AG20443 (cell line): ENCODE measurements around the gene SYCE3.
A peak's percentile ranks its signal among the peaks of the same experiment; 100 is the strongest.
"Not testable (repeated sequence)": the region's sequence is repeated elsewhere in the genome, so short reads cannot be mapped to it uniquely, and the experiment has no call there.

ENCODE experiments used
- DNase-seq: peaks from one replicate; pipeline ENCODE4 v3.0.0; 2012; ENCODE audit warnings: low spot score, mixed read lengths

The SYCE3 gene

DNA sequence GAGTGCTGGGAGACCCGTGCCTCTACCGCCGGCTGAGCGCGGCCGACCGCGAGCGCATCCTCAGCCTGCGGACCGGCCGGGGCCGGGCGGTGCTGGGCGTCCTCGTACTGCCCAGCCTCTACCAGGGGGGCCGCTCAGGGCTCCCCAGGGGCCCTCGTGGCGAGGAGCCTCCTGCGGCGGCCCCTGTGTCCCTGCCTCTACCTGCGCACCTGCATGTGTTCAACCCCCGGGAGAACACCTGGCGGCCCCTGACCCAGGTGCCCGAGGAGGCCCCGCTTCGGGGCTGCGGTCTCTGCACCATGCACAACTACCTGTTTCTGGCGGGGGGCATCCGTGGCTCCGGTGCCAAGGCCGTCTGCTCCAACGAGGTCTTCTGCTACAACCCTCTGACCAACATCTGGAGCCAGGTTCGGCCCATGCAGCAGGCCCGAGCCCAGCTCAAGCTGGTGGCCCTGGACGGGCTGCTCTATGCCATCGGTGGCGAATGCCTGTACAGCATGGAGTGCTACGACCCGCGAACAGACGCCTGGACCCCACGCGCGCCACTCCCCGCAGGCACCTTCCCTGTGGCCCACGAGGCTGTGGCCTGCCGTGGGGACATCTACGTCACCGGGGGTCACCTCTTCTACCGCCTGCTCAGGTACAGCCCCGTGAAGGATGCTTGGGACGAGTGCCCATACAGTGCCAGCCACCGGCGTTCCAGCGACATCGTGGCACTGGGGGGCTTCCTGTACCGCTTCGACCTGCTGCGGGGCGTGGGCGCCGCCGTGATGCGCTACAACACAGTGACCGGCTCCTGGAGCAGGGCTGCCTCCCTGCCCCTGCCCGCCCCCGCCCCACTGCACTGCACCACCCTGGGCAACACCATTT, 13.6 kb downstream of the SYCE3 start:
- DNase-seq: peak; percentile 4

- DNase-seq: peak; percentile 49
These were observed 14.4 kb downstream of the SYCE3 start for GRCh38 chr22:50548040-50548920.

DNA sequence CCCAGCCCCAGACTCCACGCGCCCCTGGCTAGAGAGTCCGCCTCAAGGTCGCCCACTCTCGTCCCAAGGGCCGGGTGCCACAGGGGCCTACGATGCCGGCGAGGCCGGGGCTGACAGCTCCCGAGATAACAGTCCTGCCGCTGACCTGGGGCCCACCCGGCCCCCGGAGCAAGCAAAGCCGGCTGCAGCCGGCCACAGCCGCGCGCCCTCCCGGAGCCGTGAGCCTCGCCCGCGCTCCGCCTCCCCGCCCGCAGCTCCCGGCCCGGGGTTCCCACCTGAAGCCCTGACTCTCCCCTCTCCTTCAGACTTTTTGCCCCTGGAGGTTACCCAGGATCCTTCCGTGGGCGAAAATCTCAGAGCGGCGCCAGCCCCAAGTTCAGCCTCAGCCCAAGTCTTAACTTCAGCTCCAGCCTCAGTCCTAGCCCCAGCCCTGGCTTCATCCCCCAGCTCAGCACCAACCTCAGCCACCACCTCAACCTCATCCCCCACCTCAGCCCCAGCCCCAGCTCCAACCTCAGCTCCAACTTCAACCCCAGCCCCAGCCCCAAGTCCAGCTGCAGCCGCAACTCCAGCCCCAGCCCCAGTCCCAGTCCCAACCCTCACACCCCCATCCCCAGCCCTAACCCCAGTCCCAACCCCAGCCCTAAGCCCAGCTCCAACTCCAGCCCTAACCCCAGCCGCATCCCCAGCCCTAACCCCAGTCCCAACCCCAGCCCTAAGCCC, 15.3 kb downstream of the SYCE3 start:
- peak; percentile 29 for DNase-seq

- DNase-seq: peak; percentile 9
These were observed 16.1 kb downstream of the SYCE3 start for GRCh38 chr22:50546326-50547262.

- DNase-seq: peak; percentile 35
These were observed 17.0 kb downstream of the SYCE3 start, which contains the start of gene KLHDC7B for GRCh38 chr22:50545522-50546325. Gene KLHDC7B, plus strand, starts transcription at chr22:50545899. Its CDS starts 345 bp downstream, at chr22:50546244.

GRCh38 chr22:50544746-50545253, 17.9 kb downstream of the SYCE3 start:
- DNase-seq: peak; percentile 8

DNA sequence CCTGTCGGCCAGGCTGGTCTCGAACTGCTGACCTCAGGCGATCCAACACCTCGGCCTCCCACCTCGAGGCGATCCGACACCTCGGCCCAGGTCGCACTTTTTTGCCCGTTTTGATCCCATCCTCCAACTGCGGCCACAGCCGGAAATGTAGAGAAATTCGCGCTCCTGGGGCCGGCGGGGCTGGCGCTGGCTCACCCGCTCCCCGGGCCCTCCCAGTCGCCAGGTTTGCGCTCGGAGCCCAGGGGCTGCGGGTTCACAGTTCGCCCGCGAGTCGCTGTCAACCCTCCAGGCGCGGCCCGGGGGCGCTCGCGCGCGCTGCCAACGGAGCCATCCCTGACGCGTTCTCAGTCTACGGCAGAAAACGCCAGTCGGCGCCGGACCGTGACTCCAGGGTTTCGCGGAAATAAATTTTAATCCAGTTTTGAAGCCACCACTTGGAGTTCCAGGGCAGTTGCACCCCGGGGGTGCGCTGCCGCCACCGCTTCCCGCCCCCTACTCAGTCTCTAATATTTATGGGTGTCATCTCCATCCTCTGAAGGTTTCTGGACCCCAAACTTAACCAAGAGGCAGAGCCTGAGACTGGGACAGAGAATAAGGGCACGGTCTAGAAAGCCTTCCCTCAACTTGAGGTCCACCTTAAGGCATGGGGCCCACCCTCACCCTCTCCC, 18.5 kb downstream of the SYCE3 start:
- DNase-seq: peak; percentile 88

DNA sequence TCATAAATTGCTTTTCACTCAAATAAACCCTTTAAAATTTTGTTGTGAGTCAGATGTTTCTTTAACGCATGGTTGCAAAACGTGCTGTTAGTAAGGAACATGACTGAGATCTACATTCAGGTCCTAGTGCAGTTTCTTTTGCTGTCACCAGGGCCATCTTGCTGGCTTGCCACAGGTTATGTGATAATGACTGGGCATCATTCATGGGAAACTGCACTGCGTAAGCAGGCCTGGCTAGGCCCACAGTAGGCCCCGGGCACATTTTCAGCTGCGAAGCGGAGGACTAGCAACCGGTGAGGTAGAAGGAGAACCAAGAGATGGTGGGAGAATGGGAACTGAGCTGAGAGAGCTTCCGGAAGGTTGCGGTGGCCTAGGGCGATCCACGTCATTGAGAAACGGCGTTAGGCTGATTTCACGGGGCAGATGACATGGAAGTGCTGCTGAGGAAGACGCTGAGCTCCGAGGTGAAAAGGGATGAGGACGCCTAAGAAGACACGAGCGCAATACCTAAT, 20.2 kb downstream of the SYCE3 start:
- peak; percentile 13 for DNase-seq

GRCh38 chr22:50541667-50542026, 21.1 kb downstream of the SYCE3 start:
- DNase-seq: peak; percentile 79

DNA sequence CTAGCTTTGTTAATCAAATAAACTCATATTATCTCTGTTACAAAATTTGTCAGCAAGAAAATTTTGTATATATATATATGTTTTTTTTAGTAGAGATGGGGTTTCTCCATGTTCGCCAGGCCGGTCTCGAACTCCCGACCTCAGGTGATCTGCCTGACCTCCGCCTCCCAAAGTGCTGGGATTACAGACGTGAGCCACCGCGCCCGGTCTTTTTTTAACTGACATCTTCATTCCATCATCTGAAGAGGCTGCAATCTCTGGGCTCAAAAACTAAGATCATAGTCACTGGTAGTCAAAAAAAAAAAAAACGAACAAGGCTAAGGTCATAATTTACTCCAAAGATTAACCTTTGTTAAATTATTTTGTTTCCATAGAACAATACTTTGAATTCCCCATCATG, 22.3 kb downstream of the SYCE3 start:
- DNase-seq: no peak

GRCh38 chr22:50537765-50538164, 25.0 kb downstream of the SYCE3 start:
- DNase-seq: no peak

DNA sequence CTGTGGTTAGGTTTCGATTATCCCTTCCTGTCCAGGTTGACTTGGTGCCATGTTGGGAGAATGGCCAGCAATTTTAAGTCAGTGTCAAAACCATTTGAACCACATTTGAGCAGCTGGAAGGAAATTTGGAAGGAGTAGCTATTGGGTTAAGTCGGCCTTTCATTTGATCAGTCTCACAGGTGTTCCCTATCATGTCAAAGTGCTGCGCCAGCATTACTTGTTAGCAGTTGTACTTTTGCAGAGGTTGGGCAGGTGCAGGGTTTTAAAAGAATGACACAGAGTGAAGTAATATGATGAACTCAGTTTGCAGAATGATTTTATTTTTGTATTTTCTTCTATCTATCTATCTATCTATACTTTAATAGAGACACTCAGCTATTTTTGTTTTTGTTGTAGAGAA, 26.5 kb downstream of the SYCE3 start:
- DNase-seq: no peak

GRCh38 chr22:50535113-50535512, 27.6 kb downstream of the SYCE3 start:
- no peak for DNase-seq

GRCh38 chr22:50533856-50534711, 28.6 kb downstream of the SYCE3 start:
- DNase-seq: not testable (repeated sequence)

GRCh38 chr22:50532824-50533796, 29.6 kb downstream of the SYCE3 start:
- DNase-seq: no peak

DNA sequence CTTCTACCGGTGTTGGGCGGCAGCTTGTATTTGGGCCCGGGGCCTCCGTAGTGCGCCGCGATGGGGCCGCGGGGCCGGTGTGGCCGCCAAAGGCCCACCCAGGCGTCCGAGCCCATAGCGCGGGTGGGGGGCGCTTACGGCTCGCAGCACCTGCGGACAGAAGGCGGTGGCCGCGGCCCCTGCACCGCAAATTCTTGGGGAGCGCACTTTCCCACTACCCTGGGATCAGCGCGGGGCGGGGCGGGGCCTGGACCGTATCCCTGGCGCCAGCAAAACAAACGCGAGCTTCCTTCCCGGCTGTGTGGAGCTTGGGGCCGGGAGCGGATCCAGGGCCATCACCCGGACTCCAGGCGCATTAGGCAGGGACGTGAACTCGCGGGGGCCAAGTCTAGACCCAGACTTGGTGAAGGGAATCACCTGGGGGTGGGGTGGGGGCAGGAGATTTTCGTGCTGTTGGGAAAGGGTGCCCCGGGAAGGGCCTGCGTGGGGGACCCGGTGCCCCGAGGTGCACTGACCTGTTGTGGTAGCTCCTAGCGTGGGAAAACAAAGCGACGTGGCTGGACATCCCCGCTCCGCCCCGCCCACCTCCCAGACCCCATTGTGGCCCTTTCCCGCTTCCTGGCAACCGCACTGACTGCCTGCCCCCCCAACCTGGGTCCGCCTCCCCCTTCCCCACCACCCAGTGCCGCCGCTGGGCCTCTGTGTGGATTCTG, 30.6 kb downstream of the SYCE3 start:
- peak; percentile 85 for DNase-seq
